Stimulated activated CD8-positive, alpha-beta memory T cell treated with anti-CD3 and anti-CD28 coated beads, Interleukin-12 subunit alpha, Interleukin-12 subunit beta, amount 100 ng/mL, for 4 hours (primary cell): ENCODE measurements around the gene C1QL4.
"Not testable (repeated sequence)": the region's sequence is repeated elsewhere in the genome, so short reads cannot be mapped to it uniquely, and the experiment has no call there.

Experiments used
- DNase-seq: peaks from one replicate; pipeline ENCODE4 v3.0.0-alpha.2; 2020; ENCODE audit warnings: low read depth

C1QL4 gene

GRCh38 chr12:49301760-49302159 lies 35.2 kb downstream of the C1QL4 start:
- DNase-seq = no peak

DNA sequence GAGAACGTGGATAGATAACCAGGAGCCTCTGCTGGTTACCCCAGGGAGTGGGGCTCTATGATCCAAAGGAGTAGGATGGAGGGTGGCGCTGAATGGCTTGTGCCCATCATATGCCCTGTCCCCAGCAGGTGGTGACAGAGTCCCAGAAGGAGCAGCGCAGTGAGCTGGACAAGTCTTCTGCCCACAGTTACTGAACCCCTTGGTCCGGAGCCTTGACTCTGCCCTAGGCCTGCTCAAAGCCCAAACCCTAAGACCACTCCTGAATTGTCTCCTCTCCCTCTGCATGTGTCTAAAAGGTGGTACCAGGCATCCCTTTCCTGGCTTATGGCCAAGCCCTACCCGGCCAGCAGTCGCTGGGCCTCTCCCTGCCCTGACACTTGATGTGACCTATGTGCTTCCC lies 38.8 kb downstream of the C1QL4 start:
- no peak for DNase-seq

DNA sequence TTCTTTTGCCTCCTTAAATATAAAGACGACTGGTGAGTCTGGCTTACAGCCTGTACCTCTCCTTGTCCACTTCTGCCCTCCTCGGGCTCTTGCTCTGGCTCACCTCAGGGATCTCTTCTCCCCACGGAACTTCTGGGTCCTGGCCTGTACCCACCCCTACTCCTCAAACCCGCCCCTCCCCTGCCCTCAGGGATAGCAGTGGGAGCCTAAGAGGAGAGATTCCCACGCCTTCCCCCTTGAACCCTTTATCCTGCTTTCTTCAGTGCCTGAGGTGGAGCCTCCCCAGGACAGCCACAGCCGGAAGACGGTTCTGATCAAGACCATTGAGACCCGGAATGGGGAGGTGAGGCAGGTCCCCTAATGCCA lies 39.3 kb downstream of the C1QL4 start:
- DNase-seq = no peak

- DNase-seq = no peak
Measured at GRCh38 chr12:49296836-49297694, 39.9 kb downstream of the C1QL4 start.

DNA sequence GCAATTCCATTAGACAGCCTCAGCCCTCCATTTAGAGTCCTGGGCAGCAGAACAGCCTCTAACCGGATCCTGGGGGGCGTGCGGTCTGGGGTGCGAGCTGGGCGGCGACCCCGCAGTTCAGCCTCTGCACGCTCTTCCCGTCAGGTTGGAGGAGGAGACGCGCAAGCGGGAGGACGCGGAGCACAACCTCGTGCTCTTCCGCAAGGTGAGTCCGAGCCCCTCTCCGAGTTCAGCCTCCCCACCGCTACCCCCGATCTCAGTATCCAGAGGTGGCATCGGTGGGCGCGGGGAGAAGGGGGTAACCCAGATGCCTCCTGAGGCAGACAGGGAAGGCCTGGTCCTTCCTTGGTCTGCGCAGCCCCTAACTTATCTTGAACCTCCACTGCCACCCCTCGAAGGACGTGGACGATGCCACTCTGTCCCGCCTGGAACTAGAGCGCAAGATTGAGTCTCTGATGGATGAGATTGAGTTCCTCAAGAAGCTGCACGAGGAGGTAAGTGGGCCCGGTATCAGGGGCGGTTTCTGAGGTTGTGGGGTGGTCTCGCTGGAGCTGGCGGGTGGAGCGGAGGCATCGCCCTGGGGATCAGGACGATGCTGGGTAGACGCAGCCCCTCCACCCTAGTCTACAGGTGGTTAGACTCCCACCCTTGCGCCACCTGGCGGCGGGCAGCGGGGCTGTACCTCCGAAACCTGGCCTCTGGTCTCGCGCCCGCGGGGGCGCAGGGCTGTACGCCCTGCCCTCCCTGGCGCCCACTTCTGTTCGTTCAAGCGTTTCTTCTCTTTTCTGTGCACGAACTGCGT lies 40.8 kb downstream of the C1QL4 start:
- peak; percentile 33 for DNase-seq

GRCh38 chr12:49295082-49295936 lies 41.7 kb downstream of the C1QL4 start, which contains the start of gene PRPH:
Gene PRPH (plus strand): TSS chr12:49295147. CDS start chr12:49295201, 54 bp downstream.
- DNase-seq = no peak

DNA sequence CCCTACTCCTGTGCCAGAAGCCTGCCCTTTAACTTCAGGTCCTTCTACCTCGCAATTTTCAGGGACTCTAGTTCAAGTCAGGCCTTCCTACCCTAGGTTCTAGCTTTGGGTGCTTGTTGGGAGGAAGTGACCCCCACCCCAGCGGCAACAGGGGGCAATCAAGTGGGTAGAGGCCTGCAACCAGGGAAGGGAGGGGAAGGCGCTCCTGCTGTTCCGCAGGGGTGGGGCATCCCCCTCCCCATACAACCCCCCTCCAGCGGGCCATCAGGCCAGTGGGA lies 42.2 kb downstream of the C1QL4 start:
- no peak for DNase-seq

DNA sequence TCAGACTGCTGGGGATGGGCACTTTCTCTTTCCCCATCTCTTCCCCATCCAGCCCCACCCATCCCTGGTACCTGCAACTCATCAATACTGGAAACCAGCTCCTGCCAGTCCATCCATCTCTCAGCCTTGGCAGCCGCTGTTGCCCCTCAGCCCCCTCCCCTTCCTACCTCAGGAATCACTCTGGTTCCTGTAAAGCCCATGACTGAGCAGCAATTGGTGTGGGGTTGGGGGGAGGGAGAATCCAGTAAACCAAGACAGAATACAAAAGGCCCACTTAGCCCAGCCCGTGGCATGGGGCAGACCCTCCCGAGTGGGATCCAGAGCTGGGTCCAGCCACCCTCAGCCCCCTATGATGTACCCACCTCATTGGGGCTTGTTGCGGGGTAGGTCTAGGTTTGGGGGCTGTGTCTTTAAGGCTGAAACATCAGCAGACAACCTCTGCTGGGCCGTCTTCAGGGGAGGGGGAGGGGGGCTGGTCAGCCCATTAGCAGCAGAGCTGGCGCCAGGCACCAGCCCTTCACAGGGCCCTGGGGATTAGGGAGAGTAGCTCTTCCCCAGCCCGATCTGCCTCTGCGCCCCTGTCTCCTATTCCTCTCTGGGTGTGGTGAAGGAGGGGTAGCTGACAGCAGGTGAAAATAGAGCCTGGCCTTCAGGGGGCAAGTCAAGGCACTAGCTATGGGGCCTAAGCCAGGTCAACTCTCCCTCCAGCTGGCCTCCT lies 42.7 kb downstream of the C1QL4 start:
- no peak for DNase-seq

- DNase-seq = no peak
Measured at GRCh38 chr12:49293056-49293956, 43.7 kb downstream of the C1QL4 start.

DNA sequence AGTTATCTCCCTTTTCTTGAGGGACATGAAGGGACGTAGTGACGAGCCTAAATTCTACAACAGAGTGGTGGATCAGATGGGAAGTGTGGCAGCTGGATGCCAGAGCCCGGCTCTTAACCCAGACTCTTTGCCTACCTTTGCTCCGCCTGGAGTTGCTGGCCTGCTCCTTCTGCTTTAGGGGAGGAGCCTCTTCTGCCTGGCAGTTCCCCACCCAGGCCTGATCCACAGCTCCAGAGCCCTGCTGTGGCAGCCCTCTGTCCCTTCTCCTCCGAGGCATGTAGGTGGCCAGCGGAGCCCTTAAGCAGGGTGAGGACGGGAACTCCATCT lies 44.3 kb downstream of the C1QL4 start:
- no peak for DNase-seq

- DNase-seq = no peak
Measured at GRCh38 chr12:49288922-49289555, 47.9 kb downstream of the C1QL4 start.

DNA sequence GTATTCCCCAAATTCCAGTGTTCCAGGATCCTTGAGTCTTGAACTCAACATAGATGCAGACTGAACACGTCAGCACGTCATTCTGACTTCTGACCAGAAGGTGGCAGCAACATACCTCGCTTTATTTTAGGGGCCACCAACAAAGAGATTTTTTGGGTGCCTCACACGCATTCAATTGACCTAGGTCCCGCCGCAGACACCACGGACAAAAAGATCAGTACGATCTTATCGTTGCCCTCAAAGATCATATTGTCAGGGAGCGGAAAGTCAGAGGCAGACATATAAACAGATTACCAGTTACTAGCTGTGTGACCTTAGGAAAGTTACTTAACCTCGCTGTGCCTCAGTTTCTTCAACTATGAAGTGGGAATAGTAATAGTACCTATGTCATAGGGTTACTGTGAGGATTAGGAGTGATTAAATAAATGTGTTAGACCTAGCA lies 48.6 kb downstream of the C1QL4 start:
- DNase-seq = peak; percentile 36

DNA sequence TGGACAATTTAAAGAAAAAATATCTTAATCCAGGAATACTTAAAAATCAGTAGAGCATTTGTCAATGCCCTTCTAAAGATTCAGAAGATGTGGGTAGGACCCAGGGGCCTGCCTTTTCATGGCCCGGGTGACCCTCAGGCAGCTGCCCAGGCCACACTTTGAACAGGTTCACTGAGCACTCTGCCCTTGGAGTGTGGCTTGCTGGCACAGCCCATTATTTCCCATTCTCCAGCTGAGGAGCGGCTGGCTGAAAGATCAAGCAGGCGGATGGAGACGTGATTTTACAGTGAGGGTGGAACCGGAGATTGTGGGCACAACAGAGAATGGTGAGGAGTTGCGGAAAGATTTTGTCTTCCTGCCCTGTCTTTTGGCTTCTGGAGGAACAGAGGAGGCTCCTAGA lies 49.1 kb downstream of the C1QL4 start:
- no peak for DNase-seq

- no peak for DNase-seq
Measured at GRCh38 chr12:49284672-49285071, 52.3 kb downstream of the C1QL4 start.

- DNase-seq = no peak
Measured at GRCh38 chr12:49283541-49284429, 53.2 kb downstream of the C1QL4 start.

DNA sequence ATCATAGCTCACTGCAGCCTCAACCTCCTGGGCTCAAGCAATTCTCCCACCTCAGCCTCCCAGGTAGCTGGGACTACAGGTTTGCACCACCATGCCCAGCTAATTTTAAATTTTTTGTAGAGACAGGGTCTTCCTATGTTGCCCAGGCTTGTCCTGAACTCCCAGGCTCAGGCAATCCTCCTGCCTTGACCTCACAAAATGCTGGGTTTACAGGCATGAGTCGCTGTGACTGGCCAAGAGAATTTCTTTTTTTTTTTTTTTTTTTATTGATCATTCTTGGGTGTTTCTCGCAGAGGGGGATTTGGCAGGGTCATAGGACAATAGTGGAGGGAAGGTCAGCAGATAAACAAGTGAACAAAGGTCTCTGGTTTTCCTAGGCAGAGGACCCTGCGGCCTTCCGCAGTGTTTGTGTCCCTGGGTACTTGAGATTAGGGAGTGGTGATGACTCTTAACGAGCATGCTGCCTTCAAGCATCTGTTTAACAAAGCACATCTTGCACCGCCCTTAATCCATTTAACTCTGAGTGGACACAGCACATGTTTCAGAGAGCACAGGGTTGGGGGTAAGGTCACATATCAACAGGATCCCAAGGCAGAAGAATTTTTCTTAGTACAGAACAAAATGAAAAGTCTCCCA lies 54.1 kb downstream of the C1QL4 start:
- DNase-seq = not testable (repeated sequence)
